Hematopoietic multipotent progenitor cell treated with erythropoietin and hydrocortisone succinate and interleukin-3 and kit ligand, for 6 days (in vitro differentiated cells): ENCODE data around the gene MTHFSD.

ENCODE experiments used
- DNase-seq: peaks from one replicate; pipeline ENCODE4 v3.0.0-alpha.2; 2015

MTHFSD gene

DNA sequence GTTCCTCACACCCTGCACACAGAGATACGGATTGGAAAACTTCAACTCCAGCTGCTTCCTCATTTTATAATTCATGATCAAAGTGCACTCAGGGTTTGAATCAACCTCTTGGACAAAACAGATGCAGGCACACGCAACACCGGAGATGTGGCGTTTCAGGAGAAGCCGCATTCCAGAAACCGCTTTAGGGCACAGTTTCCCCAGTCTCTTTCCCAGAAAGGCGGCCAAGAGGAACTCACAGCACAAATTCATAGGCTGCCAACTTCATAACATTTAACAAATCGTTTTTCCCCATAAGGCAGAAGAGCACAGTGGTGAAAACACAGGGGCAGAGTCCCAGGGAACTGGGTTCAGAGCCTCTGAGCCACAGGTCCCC, 8.4 kb downstream of the MTHFSD start:
- DNase-seq: no peak

DNA sequence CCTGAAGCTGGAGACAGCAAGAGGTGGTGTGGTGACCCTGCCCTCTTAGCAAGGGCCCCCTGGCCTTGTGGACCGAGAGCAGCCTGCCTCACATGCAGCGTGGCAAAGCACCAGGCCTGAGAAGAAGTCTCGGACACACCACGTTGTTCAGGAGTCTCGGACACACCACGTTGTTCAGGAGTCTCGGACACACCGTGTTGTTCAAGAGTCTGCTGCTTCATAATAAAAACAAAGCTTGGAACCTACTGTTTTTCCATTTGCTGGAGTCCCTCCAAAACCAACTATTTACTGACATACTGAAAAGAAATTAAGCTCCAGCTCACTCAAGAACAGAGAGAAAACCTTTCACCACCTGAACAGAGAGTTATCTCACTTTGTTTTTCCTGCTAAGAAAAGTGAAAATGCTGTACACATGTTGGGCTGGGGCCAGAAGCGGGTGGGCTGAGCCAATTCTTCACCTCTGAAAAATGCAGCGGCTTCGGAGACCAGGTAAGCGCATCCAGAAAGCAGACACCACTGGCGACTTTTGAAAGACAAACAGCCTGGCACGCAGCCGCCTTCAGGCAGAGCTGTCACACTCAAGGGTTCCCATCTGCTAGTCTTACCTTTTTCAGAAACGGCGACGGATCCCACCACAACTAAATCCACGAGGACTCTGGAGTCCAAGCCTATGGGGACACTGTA, 8.9 kb downstream of the MTHFSD start:
- DNase-seq: no peak

GRCh38 chr16:86545481-86545880, 9.6 kb downstream of the MTHFSD start:
- no peak for DNase-seq

GRCh38 chr16:86542756-86543750, 12.0 kb downstream of the MTHFSD start:
- DNase-seq: no peak

GRCh38 chr16:86541560-86541959, 13.5 kb downstream of the MTHFSD start:
- DNase-seq: no peak

DNA sequence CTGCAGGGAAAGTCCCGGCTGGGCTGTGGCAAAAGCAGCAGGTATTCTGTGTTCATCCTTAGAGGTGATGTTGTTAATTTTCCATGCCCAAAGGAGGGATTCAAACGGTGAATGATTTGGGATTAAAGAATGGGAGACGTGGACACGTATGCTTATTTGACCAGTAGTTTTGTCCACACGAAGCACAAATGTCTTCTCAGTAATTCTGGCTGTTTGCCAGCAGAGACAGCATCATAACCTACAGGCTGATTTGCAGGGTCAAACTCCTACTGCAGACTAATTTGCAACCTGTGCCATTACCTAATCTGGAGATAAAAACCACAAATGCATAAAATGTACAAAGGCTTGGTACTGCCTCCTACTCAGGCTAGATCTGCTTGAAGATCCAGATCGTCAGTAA, 14.1 kb downstream of the MTHFSD start:
- DNase-seq: no peak

GRCh38 chr16:86538196-86538780, 16.7 kb downstream of the MTHFSD start:
- no peak for DNase-seq

GRCh38 chr16:86537486-86537885, 17.5 kb downstream of the MTHFSD start:
- no peak for DNase-seq

DNA sequence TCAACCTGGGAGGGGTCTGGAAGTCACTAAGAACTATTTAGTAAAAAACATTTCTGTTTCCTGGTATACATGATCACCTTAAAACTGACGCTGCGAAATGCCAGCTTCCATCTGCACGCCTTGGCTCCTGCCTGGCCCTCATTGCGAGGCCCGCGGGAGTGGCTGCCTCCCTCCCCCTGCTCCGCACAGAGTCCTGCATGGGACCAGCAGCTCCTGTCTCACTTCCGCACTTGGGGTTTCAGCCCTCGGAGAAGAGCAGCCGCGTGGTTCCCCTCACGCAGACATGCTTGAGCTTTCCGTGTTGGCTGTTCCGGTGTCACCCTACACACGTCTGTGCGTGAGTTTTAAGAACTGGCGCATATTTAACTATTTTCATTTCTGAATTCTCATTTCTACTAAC, 18.4 kb downstream of the MTHFSD start:
- no peak for DNase-seq

GRCh38 chr16:86534779-86535615, 20.0 kb downstream of the MTHFSD start:
- DNase-seq: no peak

GRCh38 chr16:86533767-86534351, 21.2 kb downstream of the MTHFSD start:
- DNase-seq: no peak

- no peak for DNase-seq
These were observed 22.0 kb downstream of the MTHFSD start for GRCh38 chr16:86533076-86533475.

DNA sequence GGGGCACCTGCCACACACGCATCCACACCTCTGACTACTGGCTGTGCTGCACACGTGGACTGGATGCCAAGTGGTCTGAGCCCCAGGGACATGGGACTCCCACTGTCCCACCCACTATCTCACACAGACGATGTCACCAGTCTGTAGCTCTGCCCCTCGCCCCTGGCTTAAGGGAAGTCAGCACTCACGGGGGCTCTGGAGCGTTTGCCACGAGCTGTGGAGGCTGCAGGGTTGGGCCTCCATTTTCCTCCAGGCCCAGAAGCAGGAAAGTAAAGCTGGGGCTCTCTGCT, 22.6 kb downstream of the MTHFSD start:
- DNase-seq: no peak

DNA sequence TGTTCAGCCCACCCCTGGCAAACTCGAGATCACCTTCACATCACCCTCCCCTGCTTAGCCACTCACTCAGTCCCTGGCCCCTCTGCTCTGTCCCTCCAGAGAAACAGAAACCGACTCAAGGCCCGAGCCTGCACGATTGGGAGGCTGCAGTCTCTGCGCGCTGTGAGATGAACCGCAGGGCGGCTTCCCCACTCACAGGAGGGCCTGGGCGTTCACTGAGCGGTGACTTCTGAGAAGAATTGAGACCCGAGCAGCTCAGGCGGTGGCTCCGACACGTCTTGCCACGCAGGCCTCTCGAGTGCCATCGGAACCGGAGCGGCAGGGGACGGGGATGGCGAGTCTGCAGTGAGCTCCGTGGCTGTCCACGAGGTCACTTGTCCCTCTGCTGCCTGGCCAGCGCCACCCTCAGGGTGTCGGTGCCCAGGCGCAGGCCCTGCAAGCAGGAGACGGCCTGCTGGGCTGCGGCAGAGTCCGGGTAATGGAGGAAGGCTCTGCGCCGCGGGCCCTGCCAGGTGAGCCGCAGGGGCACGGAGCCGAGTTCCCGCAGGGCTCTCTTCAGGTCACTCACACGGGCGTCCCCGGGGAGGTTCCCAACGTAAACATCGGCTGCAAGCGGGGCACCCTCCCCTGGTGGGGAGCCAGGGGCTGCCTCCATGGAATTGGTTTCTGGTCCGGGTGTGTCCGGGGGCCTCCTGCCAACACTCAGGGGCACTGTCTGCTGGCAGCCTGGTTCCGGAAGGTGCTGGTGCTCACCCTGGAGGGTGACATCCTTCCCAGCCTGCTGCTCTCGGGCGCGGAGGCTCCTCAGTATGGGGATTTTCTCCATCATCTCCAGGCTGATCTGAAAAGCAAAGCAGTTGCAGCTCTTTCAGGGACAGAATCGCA, 23.2 kb downstream of the MTHFSD start:
- no peak for DNase-seq

- no peak for DNase-seq
These were observed 23.9 kb downstream of the MTHFSD start for GRCh38 chr16:86531191-86531545.

DNA sequence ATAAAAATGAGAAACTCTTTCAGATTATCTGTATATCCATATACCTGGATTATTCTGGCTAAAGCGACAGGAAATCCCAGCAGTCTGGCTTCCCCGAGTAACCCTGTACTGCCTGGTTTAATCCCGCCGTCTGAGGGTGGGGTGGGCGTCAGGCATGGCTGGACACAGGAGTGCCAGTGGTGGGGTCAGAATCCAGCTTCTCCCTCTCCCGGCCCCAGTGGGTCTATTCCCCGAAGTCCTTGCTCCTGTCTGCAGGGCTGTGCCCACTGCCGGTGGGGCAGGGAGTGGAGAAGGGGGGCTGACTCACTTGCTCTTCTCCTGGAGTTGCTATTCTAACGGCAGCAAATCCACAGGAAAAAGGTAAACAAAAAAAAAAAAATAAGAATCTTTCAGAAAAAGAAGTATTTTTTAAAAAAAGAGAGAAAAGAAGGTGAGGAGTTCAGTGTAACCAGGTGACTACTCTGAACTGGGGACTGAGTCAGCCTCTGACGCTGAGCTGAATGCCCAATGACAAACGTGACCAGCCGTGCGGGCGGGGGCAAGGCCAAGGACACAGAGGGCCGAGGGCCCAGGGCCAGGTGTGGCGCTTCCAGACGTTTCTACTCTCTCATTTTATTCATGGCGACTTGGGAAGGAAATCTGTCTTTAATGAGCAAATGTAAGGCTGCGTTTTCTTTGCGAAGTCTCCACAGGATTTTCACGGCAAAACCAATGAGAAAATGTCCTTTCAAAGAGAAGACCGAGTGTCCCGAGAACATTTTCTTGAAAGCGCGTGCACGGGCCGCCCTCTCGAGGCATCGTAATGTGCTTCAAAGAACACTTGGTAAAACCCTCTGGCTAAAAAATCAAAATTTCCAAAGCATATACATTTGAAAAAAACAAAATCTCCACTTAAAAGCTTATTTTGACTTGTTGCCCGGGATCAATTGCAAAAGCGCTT, 24.5 kb downstream of the MTHFSD start:
- DNase-seq: no peak

DNA sequence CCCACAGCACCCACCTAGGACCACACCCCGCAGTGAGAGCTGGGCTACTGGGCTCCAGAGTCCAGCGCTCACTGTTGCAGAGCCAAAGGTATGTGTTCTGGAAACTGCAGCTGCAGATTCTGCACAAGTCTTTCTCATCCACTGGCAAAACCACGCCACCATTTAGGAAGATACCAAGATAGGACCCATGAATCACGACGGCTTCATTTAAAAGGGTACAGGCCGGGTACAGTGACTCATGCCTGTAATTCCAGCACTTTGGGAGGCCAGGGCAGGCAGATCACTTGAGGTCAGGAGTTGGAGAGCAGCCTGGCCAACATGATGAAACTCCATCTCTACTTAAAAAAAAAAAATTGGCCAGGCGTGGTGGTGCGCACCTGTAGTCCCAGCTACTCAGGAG, 25.9 kb downstream of the MTHFSD start:
- no peak for DNase-seq

DNA sequence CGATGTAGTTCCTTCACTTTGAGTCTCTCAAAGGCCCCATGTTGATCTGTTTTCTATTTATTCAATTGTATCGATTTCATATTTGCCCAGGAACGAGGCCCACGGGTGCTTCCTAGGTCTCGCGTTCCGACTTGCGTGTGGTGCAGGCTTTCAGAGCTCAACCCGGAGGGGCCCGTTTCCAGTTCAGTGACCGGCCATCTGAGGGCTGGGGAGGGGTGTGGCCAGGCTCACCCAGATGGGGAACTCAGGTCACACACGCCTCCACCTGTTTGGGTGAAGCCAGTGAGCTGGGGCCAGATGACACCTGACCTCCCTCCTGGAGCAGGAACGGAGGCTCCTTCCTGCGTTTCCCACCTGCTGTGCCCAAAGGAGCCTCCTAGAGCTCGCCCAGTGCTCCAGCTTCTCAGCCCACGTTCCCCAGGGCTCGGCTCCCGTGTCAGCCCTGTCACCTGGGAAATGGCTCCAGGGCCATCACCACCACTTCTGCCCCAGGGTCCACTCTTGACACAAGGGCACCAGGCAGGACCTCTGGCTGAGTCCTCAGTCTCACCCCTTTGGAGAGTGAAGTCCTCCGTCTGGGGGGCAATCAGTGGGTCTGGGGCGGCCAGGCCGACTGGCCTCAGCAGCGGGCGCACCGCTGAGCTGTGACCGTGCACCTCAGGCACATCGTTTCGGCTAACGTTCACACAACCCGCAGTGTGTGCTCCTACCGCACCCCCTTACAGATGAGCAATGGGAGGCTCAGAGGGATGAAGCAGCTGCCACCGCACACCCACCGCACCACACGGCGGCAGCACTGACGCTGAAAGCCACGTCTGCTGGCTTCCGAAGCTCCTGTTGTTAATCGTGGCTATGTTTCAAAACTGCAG, 26.7 kb downstream of the MTHFSD start:
- DNase-seq: no peak

GRCh38 chr16:86527366-86527765, 27.7 kb downstream of the MTHFSD start:
- no peak for DNase-seq

DNA sequence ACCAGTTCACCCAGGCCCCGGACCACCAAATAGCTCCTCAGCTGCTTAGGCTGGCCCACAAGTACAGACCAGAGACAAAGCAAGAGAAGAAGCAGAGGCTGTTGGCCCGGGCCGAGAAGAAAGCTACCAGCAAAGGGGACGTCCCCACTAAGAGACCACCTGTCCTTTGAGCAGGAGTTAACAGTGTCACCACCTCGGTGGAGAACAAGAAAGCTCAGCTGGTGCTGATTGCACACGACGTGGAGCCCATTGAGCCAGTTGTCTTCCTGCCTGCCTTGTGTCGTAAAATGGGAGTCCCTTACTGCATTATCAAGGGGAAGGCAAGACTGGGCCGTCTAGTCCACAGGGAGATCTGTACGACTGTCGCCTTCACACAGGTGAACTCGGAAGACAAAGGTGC, 29.3 kb downstream of the MTHFSD start:
- DNase-seq: no peak
